WERI-Rb-1 (cell line): ENCODE measurements around the gene PC.

Source experiments
- DNase-seq: peaks from one replicate; pipeline ENCODE4 v3.0.0-alpha.2; 2020
- H3K27ac ChIP-seq: fragments of 250-450 bp; sonication (Bioruptor Pico); 2 replicates; pipeline ENCODE4 v1.5.1; 2020; ENCODE audit warnings: mild to moderate bottlenecking, moderate library complexity
- H3K27me3 ChIP-seq: fragments of 250-450 bp; sonication (Bioruptor Pico); 2 replicates; pipeline ENCODE4 v1.5.1; 2021; ENCODE audit warnings: mild to moderate bottlenecking, low read depth, moderate library complexity; ENCODE audit not compliant: insufficient read depth, severe bottlenecking
- H3K36me3 ChIP-seq: fragments of 250-450 bp; sonication (Bioruptor Pico); 2 replicates; pipeline ENCODE4 v1.5.1; 2020; ENCODE audit warnings: mild to moderate bottlenecking, moderate library complexity
- H3K4me3 ChIP-seq: 2 replicates; pipeline ENCODE4 v1.5.1; 2011; ENCODE audit warnings: low read depth, mild to moderate bottlenecking, control low read depth, low read length
- H3K9me3 ChIP-seq: fragments of 250-450 bp; sonication (Bioruptor Pico); 2 replicates; pipeline ENCODE4 v1.5.1; 2021; ENCODE audit warnings: mild to moderate bottlenecking, moderate library complexity; ENCODE audit not compliant: severe bottlenecking
- TF ChIP-seq, protein P1 (sequence below): IDR thresholded peaks from 2 replicates; pipeline ENCODE4 v1.5.1; 2011; ENCODE audit warnings: low read depth, mild to moderate bottlenecking, control low read depth, inconsistent platforms, low read length

The PC gene

GRCh38 chr11:66864172-66864901, 93.8 kb downstream of the PC start:
- Histone ChIP-seq H3K27ac (no peak overlapping the region), H3K36me3 (peaks cover 4% of the 10 kb centered on the region), H3K4me3 (no peak overlapping the region), H3K9me3 (no peaks in the 10 kb centered on the region), H3K27me3 (no peaks in the 10 kb centered on the region)
- TF ChIP-seq, protein P1, sequence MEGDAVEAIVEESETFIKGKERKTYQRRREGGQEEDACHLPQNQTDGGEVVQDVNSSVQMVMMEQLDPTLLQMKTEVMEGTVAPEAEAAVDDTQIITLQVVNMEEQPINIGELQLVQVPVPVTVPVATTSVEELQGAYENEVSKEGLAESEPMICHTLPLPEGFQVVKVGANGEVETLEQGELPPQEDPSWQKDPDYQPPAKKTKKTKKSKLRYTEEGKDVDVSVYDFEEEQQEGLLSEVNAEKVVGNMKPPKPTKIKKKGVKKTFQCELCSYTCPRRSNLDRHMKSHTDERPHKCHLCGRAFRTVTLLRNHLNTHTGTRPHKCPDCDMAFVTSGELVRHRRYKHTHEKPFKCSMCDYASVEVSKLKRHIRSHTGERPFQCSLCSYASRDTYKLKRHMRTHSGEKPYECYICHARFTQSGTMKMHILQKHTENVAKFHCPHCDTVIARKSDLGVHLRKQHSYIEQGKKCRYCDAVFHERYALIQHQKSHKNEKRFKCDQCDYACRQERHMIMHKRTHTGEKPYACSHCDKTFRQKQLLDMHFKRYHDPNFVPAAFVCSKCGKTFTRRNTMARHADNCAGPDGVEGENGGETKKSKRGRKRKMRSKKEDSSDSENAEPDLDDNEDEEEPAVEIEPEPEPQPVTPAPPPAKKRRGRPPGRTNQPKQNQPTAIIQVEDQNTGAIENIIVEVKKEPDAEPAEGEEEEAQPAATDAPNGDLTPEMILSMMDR = no peak
- DNase-seq = no peak

DNA sequence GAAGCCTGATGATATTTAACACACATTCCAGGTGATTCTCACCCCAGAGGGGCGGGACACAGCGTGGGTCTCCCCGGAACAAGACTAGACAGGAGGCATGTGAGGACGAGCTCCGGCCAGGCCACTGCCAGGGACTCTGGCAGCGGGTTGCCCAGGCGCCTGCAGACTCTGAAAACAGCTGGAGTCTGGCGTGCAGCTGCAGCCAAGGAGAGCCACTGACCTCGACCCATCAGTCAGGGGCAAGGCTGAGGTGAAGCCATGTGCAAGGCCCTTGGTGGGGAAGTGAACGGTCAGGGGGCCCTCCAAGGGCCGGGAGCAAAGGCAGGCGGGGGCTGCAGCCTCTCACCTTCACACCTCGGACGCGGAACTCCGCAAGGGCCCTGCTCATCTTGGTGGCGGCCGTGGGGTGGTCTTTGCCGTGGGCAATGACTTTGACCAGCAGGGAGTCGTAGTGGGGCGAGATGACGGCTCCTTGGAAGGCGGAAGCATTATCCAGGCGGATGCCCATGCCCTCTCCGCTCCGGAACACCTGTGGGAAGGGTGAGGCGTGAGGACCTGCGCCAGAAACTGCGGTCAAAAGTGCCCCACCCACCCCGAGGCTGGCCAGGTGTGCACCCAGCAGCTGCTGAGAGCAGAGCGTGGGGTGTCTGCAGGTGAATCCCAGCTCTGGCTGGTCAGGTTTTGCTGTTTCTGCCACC, 94.6 kb downstream of the PC start:
- Histone ChIP-seq H3K36me3 (peaks cover 5% of the 10 kb centered on the region), H3K9me3 (no peaks in the 10 kb centered on the region), H3K27me3 (no peaks in the 10 kb centered on the region), H3K4me3 (no peak overlapping the region), H3K27ac (no peak overlapping the region)
- TF ChIP-seq, protein P1 = no peak
- DNase-seq = no peak

DNA sequence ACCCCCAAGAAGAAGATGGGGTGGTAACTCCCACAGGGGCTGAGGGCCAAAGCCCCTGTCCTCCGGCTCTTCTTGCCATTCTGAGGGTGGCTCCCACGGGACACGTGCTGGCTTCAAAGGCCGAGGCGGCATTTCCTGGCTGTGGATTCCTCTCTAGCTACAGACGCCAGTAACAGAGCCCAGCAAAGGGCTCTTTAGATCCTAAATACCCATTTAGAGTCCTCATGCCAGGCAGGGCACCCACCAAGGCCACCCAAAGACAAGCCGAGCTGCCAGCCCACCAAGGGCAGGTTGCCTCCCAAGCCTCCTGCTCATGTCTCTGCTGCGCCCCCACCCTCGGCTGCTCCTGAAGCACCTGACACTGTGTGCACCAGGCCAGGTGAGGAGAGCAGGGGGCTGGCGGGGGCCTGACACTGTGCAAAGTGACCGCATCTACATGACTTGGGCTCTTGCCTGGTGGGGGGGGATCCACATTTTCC, 95.6 kb downstream of the PC start:
- DNase-seq = no peak
- Histone ChIP-seq H3K27me3 (no peaks in the 10 kb centered on the region), H3K4me3 (no peak overlapping the region), H3K27ac (no peak overlapping the region), H3K9me3 (no peaks in the 10 kb centered on the region), H3K36me3 (peaks cover 8% of the 10 kb centered on the region)
- TF ChIP-seq, protein P1 = no peak

DNA sequence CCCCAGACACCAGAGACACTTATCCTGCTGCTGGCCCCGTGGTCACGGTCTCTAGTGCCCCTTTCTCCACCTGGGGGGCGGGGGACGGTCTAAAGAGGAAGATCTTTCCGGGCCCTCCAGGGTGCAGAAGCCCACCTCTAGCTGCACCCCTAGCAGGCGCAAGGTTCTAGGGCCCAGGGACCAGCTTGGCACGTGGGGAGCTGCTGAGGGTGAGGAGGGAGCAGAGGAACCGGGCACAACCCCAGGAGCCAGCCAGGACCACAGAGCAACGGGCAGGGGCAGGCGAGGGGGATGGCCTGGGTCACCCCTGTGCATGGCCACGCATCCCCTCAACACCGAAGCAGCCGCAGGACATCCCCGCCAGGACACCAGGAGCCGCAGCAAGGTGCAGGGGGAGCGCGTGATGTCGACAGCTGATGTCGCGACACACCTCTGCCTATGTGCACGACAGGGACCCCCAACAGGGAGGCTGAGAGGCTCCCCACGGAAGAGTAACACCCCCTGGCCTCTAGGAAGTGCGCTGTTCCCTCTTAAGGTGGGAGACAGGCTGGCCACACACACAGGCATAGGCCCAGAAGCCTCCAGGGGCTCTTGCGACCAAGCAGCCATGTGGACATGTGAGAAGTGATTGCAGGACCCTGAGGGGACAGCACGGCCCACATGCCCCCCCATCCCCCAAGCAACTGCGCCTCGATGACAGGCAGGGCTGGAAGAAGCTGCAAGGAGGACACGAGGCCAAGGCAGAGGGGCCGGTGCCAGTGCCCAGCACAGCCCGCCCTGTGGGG, 96.2 kb downstream of the PC start:
- no peak for DNase-seq
- Histone ChIP-seq H3K4me3 (no peak overlapping the region), H3K9me3 (no peaks in the 10 kb centered on the region), H3K27me3 (no peaks in the 10 kb centered on the region), H3K36me3 (peaks cover 8% of the 10 kb centered on the region), H3K27ac (no peak overlapping the region)
- TF ChIP-seq, protein P1 = no peak

GRCh38 chr11:66861038-66861773, 97.0 kb downstream of the PC start:
- Histone ChIP-seq H3K27ac (no peak overlapping the region), H3K36me3 (peaks cover 8% of the 10 kb centered on the region), H3K27me3 (no peaks in the 10 kb centered on the region), H3K4me3 (no peak overlapping the region), H3K9me3 (no peaks in the 10 kb centered on the region)
- TF ChIP-seq, protein P1 = no peak
- no peak for DNase-seq
